Right lung (tissue), 5 donors: Measurements from ENCODE around the gene HSDL2. TPM values are rescaled to one million over a fixed set of nuclear protein-coding genes. Genes with fewer than 3 reads are reported as not detected.
A peak's percentile ranks its signal among the peaks of the same experiment; 100 is the strongest.
"Not testable (repeated sequence)": the region's sequence is repeated elsewhere in the genome, so short reads cannot be mapped to it uniquely, and the experiment has no call there.

Experiments used
- DNase-seq, 2 donors: peaks; one replicate each; pipeline ENCODE4 v3.0.0-alpha.2; 2013
- polyA plus RNA-seq, 5 donors: library from polyadenylated mRNA; unstranded; fragments of 120-200 nt; gene quantifications; one replicate each; pipeline versions ENCODE4 v1.2.1 to v1.2.3, GENCODE V29; 2013; ENCODE audit warnings: inconsistent platforms in 1 of 5, low replicate concordance in 1 of 5; ENCODE audit not compliant: insufficient read length in 5 of 5, insufficient read depth in 1 of 5

Gene HSDL2
- polyA plus RNA-seq, 5 donors: 45.7 to 69.7 (median 61.9) TPM

GRCh38 chr9:112391936-112392560, 12.1 kb downstream of the HSDL2 start:
- DNase-seq: not testable (repeated sequence)

GRCh38 chr9:112393146-112393545, 13.2 kb downstream of the HSDL2 start:
- not testable (repeated sequence) for DNase-seq

- no peak for DNase-seq
Observed at GRCh38 chr9:112396416-112396815, 16.5 kb downstream of the HSDL2 start.

- no peak for DNase-seq
Observed at GRCh38 chr9:112396872-112397271, 17.0 kb downstream of the HSDL2 start.

- DNase-seq: no peak
Observed at GRCh38 chr9:112401175-112401815, 21.4 kb downstream of the HSDL2 start.

GRCh38 chr9:112403614-112404201, 23.8 kb downstream of the HSDL2 start:
- DNase-seq: no peak

- DNase-seq: peak; percentile 32 to 52
Observed at GRCh38 chr9:112404508-112404932, 24.6 kb downstream of the HSDL2 start.

GRCh38 chr9:112408275-112408674, 28.4 kb downstream of the HSDL2 start:
- no peak for DNase-seq

GRCh38 chr9:112408819-112409218, 28.9 kb downstream of the HSDL2 start:
- DNase-seq: no peak

GRCh38 chr9:112409758-112410157, 29.9 kb downstream of the HSDL2 start:
- DNase-seq: no peak

GRCh38 chr9:112411626-112412027, 31.7 kb downstream of the HSDL2 start:
- peak; percentile 50 to 59 for DNase-seq

- not testable (repeated sequence) for DNase-seq
Observed at GRCh38 chr9:112413728-112414127, 33.8 kb downstream of the HSDL2 start.

GRCh38 chr9:112420208-112420607, 40.3 kb downstream of the HSDL2 start:
- DNase-seq: no peak

- DNase-seq: no peak
Observed at GRCh38 chr9:112421771-112422222, 41.9 kb downstream of the HSDL2 start.

GRCh38 chr9:112422417-112423148, 42.7 kb downstream of the HSDL2 start:
- no peak for DNase-seq

- DNase-seq: no peak
Observed at GRCh38 chr9:112430006-112430522, 50.2 kb downstream of the HSDL2 start.

- no peak for DNase-seq
Observed at GRCh38 chr9:112433499-112434392, 53.8 kb downstream of the HSDL2 start.

GRCh38 chr9:112434487-112434886, 54.6 kb downstream of the HSDL2 start:
- no peak for DNase-seq

GRCh38 chr9:112437406-112437805, 57.5 kb downstream of the HSDL2 start:
- DNase-seq: no peak

- no peak for DNase-seq
Observed at GRCh38 chr9:112439171-112439570, 59.3 kb downstream of the HSDL2 start.

GRCh38 chr9:112439825-112440224, 59.9 kb downstream of the HSDL2 start:
- peak; percentile 15 to 18 for DNase-seq
